IMR-90 (cell line): ENCODE results near the gene DDHD1. TPM values are rescaled to one million over a fixed set of nuclear protein-coding genes. Genes with fewer than 3 reads are reported as not detected.
A peak's percentile ranks its signal among the peaks of the same experiment; 100 is the strongest.

Source experiments
- ATAC-seq: fragments of 200-7000 bp; cut with Tn5 transposase; 2 replicates; pipeline ENCODE4 v1.9.1; 2020; ENCODE audit warnings: low read depth, mild to moderate bottlenecking, moderate library complexity
- BruUV-seq: library from RNA; stranded (reverse); fragments of 400-500 nt; replicated peaks from 2 replicates; lab custom pipeline; 2021; lab: Mats Ljungman, UMichigan
- CTCF ChIA-PET: fragments of 300-600 bp; formaldehyde crosslinking; extraction: SDS; loops from one replicate; lab custom pipeline; 2021; ENCODE audit warnings: antibody characterized with exemption; lab: Yijun Ruan, JAX
- POLR2A ChIA-PET: fragments of 300-600 bp; sonication (Branson Sonifier 250); formaldehyde crosslinking; loops from one replicate; lab custom pipeline; 2022; ENCODE audit warnings: antibody characterized with exemption; ENCODE audit not compliant: unreplicated experiment; lab: Charles Lee
- DNase-seq: peaks from one replicate; pipeline ENCODE4 v3.0.0; 2013
- H2AFZ ChIP-seq: replicated peaks from 2 replicates; pipeline ENCODE3; 2013; ENCODE audit warnings: low read length, mild to moderate bottlenecking; ENCODE audit not compliant: poor library complexity
- H2AK5ac ChIP-seq: 2 replicates; pipeline ENCODE4 v1.6.1; 2013; ENCODE audit warnings: low read depth, low read length, inconsistent platforms
- H2AK9ac ChIP-seq: replicated peaks from 2 replicates; pipeline ENCODE3; 2013; ENCODE audit warnings: mild to moderate bottlenecking, low read depth, low read length, moderate library complexity; ENCODE audit not compliant: poor library complexity
- H2BK120ac ChIP-seq: 2 replicates; pipeline ENCODE4 v1.6.1; 2013; ENCODE audit warnings: low read depth, low read length, inconsistent platforms
- H2BK15ac ChIP-seq: 3 replicates; pipeline ENCODE4 v1.6.1; 2013; ENCODE audit warnings: low read depth, low read length, inconsistent platforms
- H2BK20ac ChIP-seq: 2 replicates; pipeline ENCODE4 v1.6.1; 2013; ENCODE audit warnings: low read depth, mild to moderate bottlenecking, inconsistent platforms, low read length, moderate library complexity
- H2BK5ac ChIP-seq: 2 replicates; pipeline ENCODE4 v1.6.1; 2013; ENCODE audit warnings: mild to moderate bottlenecking, low read depth, low read length, inconsistent platforms; ENCODE audit not compliant: poor library complexity, severe bottlenecking
- H3K14ac ChIP-seq: replicated peaks from 2 replicates; pipeline ENCODE4 v1.6.1; 2013; ENCODE audit warnings: low read depth, low read length, inconsistent platforms
- H3K18ac ChIP-seq: 2 replicates; pipeline ENCODE4 v1.6.1; 2013; ENCODE audit warnings: low read depth, low read length, control low read depth
- H3K23ac ChIP-seq: 2 replicates; pipeline ENCODE4 v1.6.1; 2013; ENCODE audit warnings: low read depth, low read length, inconsistent platforms
- H3K27ac ChIP-seq: 2 replicates; pipeline ENCODE4 v1.5.1; 2013; ENCODE audit warnings: mild to moderate bottlenecking, control low read depth, low read length; ENCODE audit not compliant: insufficient read depth
- H3K27me3 ChIP-seq: 2 replicates; pipeline ENCODE4 v1.6.1; 2013; ENCODE audit warnings: low read length; ENCODE audit not compliant: control insufficient read depth, insufficient read depth
- H3K36me3 ChIP-seq: 2 replicates; pipeline ENCODE4 v1.6.1; 2013; ENCODE audit warnings: low read length, mixed read lengths; ENCODE audit not compliant: control insufficient read depth, insufficient read depth
- H3K4ac ChIP-seq: 2 replicates; pipeline ENCODE4 v1.6.1; 2013; ENCODE audit warnings: low read depth, low read length, inconsistent platforms
- H3K4me1 ChIP-seq: 2 replicates; pipeline ENCODE4 v1.6.1; 2013; ENCODE audit warnings: low read length, mixed read lengths; ENCODE audit not compliant: control insufficient read depth, insufficient read depth
- H3K4me2 ChIP-seq: 2 replicates; pipeline ENCODE4 v1.6.1; 2013; ENCODE audit warnings: low read depth, mild to moderate bottlenecking, control low read depth, low read length, moderate library complexity
- H3K4me3 ChIP-seq: 2 replicates; pipeline ENCODE4 v1.5.1; 2013; ENCODE audit warnings: low read depth, mild to moderate bottlenecking, control low read depth, low read length, moderate library complexity; ENCODE audit not compliant: insufficient read depth
- H3K56ac ChIP-seq: 2 replicates; pipeline ENCODE4 v1.6.1; 2013; ENCODE audit warnings: low read length, inconsistent platforms; ENCODE audit not compliant: insufficient read depth; ENCODE audit errors: extremely low read depth
- H3K79me1 ChIP-seq, 2 experiments: 2 replicates each; pipeline ENCODE4 v1.6.1; 2013; ENCODE audit warnings: low read length in 2 of 2, inconsistent platforms in 1 of 2, low read depth in 1 of 2
- H3K9ac ChIP-seq: 2 replicates; pipeline ENCODE4 v1.6.1; 2013; ENCODE audit warnings: low read depth, low read length, control low read depth
- H3K9me1 ChIP-seq: 2 replicates; pipeline ENCODE4 v1.6.1; 2013; ENCODE audit warnings: low read length, inconsistent platforms; ENCODE audit not compliant: insufficient read depth
- H3K9me3 ChIP-seq: 2 replicates; pipeline ENCODE4 v1.6.1; 2013; ENCODE audit warnings: low read length; ENCODE audit not compliant: control insufficient read depth, insufficient read depth
- H4K20me1 ChIP-seq: 2 replicates; pipeline ENCODE4 v1.6.1; 2013; ENCODE audit warnings: low read length, inconsistent platforms; ENCODE audit not compliant: insufficient read depth
- H4K5ac ChIP-seq: 2 replicates; pipeline ENCODE4 v1.6.1; 2013; ENCODE audit warnings: mild to moderate bottlenecking, low read depth, low read length, control low read depth
- H4K8ac ChIP-seq, 2 experiments: 2 replicates each; pipeline ENCODE4 v1.6.1; 2013; ENCODE audit warnings: low read depth in 2 of 2, low read length in 2 of 2, control low read depth in 1 of 2, inconsistent platforms in 1 of 2
- H4K91ac ChIP-seq: 2 replicates; pipeline ENCODE4 v1.6.1; 2013; ENCODE audit warnings: low read depth, low read length, inconsistent platforms; ENCODE audit not compliant: insufficient read depth
- BHLHE40 ChIP-seq: fragments of 150-350 bp; IDR thresholded peaks from 2 replicates; pipeline ENCODE4 v1.6.1; 2016; ENCODE audit warnings: mild to moderate bottlenecking, low read depth, low read length
- CEBPB ChIP-seq: IDR thresholded peaks from 2 replicates; pipeline ENCODE4 v1.6.1; 2012; ENCODE audit warnings: low read depth, low read length, improper control_type of control experiment
- CHD1 ChIP-seq: IDR thresholded peaks from 2 replicates; pipeline ENCODE4 v1.6.1; 2012; ENCODE audit warnings: low read depth, low read length, improper control_type of control experiment
- CTCF ChIP-seq: conservative IDR thresholded peaks from 2 replicates; pipeline ENCODE4 v1.5.1; 2012; ENCODE audit warnings: mild to moderate bottlenecking, low read depth, low read length, improper control_type of control experiment
- ELK1 ChIP-seq: fragments of 150-350 bp; IDR thresholded peaks from 2 replicates; pipeline ENCODE4 v1.6.1; 2016; ENCODE audit warnings: low read depth, mild to moderate bottlenecking, low read length, moderate library complexity, borderline replicate concordance
- FOS ChIP-seq: fragments of 150-350 bp; IDR thresholded peaks from 2 replicates; pipeline ENCODE4 v1.6.1; 2016; ENCODE audit warnings: low read depth, low read length
- MAFK ChIP-seq: IDR thresholded peaks from 2 replicates; pipeline ENCODE4 v1.6.1; 2012; ENCODE audit warnings: low read depth, low read length, improper control_type of control experiment
- MAZ ChIP-seq: IDR thresholded peaks from 2 replicates; pipeline ENCODE4 v1.6.1; 2012; ENCODE audit warnings: low read depth, mild to moderate bottlenecking, low read length, improper control_type of control experiment, moderate library complexity, borderline replicate concordance
- MXI1 ChIP-seq: IDR thresholded peaks from 2 replicates; pipeline ENCODE4 v1.6.1; 2012; ENCODE audit warnings: low read depth, mild to moderate bottlenecking, low read length, moderate library complexity, borderline replicate concordance
- NFE2L2 ChIP-seq: fragments of 150-350 bp; IDR thresholded peaks from 2 replicates; pipeline ENCODE4 v1.6.1; 2016; ENCODE audit warnings: low read depth, mild to moderate bottlenecking, low read length
- POLR2A ChIP-seq: IDR thresholded peaks from 2 replicates; pipeline ENCODE4 v1.6.1; 2012; ENCODE audit warnings: mild to moderate bottlenecking, low read depth, low read length
- RAD21 ChIP-seq: IDR thresholded peaks from 2 replicates; pipeline ENCODE4 v1.6.1; 2012; ENCODE audit warnings: low read length, improper control_type of control experiment
- RCOR1 ChIP-seq: IDR thresholded peaks from 2 replicates; pipeline ENCODE4 v1.6.1; 2012; ENCODE audit warnings: mild to moderate bottlenecking, low read length, improper control_type of control experiment; ENCODE audit not compliant: insufficient replicate concordance
- RFX5 ChIP-seq: IDR thresholded peaks from 2 replicates; pipeline ENCODE4 v1.8.0; 2012; ENCODE audit warnings: low read depth, mild to moderate bottlenecking, low read length, moderate library complexity
- SMC3 ChIP-seq: fragments of 150-350 bp; IDR thresholded peaks from 2 replicates; pipeline ENCODE4 v1.6.1; 2016; ENCODE audit warnings: low read depth, mild to moderate bottlenecking, antibody characterized with exemption, low read length, moderate library complexity
- USF2 ChIP-seq: fragments of 150-350 bp; IDR thresholded peaks from 2 replicates; pipeline ENCODE4 v1.6.1; 2017; ENCODE audit warnings: mild to moderate bottlenecking, antibody characterized with exemption, low read length, low read depth
- WGBS, 2 experiments: methylation state at CpG; one replicate each; pipeline versions ENCODE4 v1.1.5 to v1.1.7; 2013; ENCODE audit warnings: missing lambda C conversion rate in 2 of 2; ENCODE audit not compliant: insufficient read length in 1 of 2; ENCODE audit errors: extremely low coverage in 2 of 2; 5-methylcytosine and 5-hydroxymethylcytosine counted together
- dilution Hi-C: fragments of 300-500 bp; cut with HindIII; formaldehyde crosslinking; loops from one replicate; pipeline ENCODE4 v1.14.3; 2018; ENCODE audit warnings: low sequenced_read_pairs; ENCODE audit not compliant: unreplicated experiment
- in situ Hi-C: fragments of 300-500 bp; cut with MboI; formaldehyde crosslinking; loops from 3 replicates; pipeline ENCODE4 v1.14.3; 2019; ENCODE audit warnings: low sequenced_read_pairs, inconsistent platforms, mixed read lengths
- intact Hi-C: fragments of 100-400 bp; cut with micrococcal nuclease; formaldehyde crosslinking; loops from 2 replicates; pipeline ENCODE4 v1.10.0; 2022
- polyA plus RNA-seq, 3 experiments: library from polyadenylated mRNA; depleted of rRNA; stranded (reverse); fragments of >200 nt; gene quantifications; 2 replicates each; pipeline ENCODE4 v1.2.3, GENCODE V29; 2012; ENCODE audit warnings: low replicate concordance in 1 of 3
- total RNA-seq: library from RNA; depleted of rRNA; stranded (reverse); fragments of >200 nt; gene quantifications from 2 replicates; pipeline ENCODE4 v1.2.3, GENCODE V29; 2012

Gene DDHD1
- total and polyA plus RNA-seq, 2 of the 4 experiments (the other 2 are of a cell fraction) = 4.5 to 9.0 TPM

GRCh38 chr14:53034688-53035230 is 118.4 kb downstream of the DDHD1 start:
- no peak overlapping the region for H2AFZ ChIP-seq
- no peak overlapping the region for H3K27ac ChIP-seq
- no peaks in the 10 kb centered on the region for H3K9me3 ChIP-seq
- no CpG with 5 or more reads among the region's 3 CpGs for WGBS, 2 experiments
- no peaks in the 10 kb centered on the region; a peak in 3 of 4 replicates for H3K79me1 ChIP-seq
- H3K4me1 ChIP-seq = peaks cover 14% of the 10 kb centered on the region
- no peaks in the 10 kb centered on the region for H3K27me3 ChIP-seq
- H3K4me2 ChIP-seq = no peak overlapping the region
- peak overlapping the region; percentile 8 for H2BK5ac ChIP-seq
- no peak overlapping the region for H3K4me3 ChIP-seq
- H2AK9ac ChIP-seq = no peak overlapping the region
- no TSS peak for BruUV-seq
- peak overlapping the region; percentile 48; the same call in 1 of the 2 replicates for H3K4ac ChIP-seq
- ChIA-PET CTCF (no interaction called here), POLR2A (no interaction called here)
- no peak for TF ChIP-seq SMC3
- TF ChIP-seq CHD1 = no peak
- TF ChIP-seq MAZ = no peak
- no peak for TF ChIP-seq RCOR1
- no peak for TF ChIP-seq MAFK
- no peak for TF ChIP-seq RAD21
- TF ChIP-seq POLR2A = no peak
- no peak for TF ChIP-seq NFE2L2
- no peak for TF ChIP-seq RFX5
- no peak for TF ChIP-seq CEBPB
- no peak for TF ChIP-seq MXI1
- no peak for TF ChIP-seq BHLHE40
- TF ChIP-seq USF2 = no peak
- no peak for TF ChIP-seq FOS
- no peak for TF ChIP-seq CTCF
- no peak for TF ChIP-seq ELK1
- no peak overlapping the region; the same call in 1 of the 2 replicates for H3K23ac ChIP-seq
- H3K9ac ChIP-seq = no peak overlapping the region
- peak overlapping the region; percentile 75 for H2AK5ac ChIP-seq
- dilution Hi-C loops = no loop called here
- 0 out of 2 replicates have a peak, but pooled peaks cover 1% of the 10 kb centered on the region for H3K36me3 ChIP-seq
- H3K14ac ChIP-seq = peak overlapping the region; percentile 49
- peak overlapping the region; percentile 46; the same call in 1 of the 2 replicates for H4K5ac ChIP-seq
- H4K91ac ChIP-seq = peak overlapping the region; percentile 68
- ATAC-seq (no peak), DNase-seq (no peak)
- intact Hi-C loops = no loop called here
- peak overlapping the region; percentile 83; the same call in 1 of the 2 replicates for H3K18ac ChIP-seq
- H2BK20ac ChIP-seq = peak overlapping the region; percentile 27; the same call in 1 of the 2 replicates
- in situ Hi-C loops = no loop called here
- H3K9me1 ChIP-seq = peaks cover 7% of the 10 kb centered on the region; the same call in 1 of the 2 replicates
- peak overlapping the region; percentile 75; the same call in 2 of the 3 replicates for H2BK15ac ChIP-seq
- H2BK120ac ChIP-seq = peak overlapping the region; percentile 53; the same call in 1 of the 2 replicates
- no peak overlapping the region for H3K56ac ChIP-seq
- H4K20me1 ChIP-seq = no peaks in the 10 kb centered on the region
- H4K8ac ChIP-seq = 0 out of 4 replicates have a peak overlapping the region, but pooled peaks of 1 of the 2 experiments have one; percentile 19
